Measurements from ENCODE around the gene GSC2.

DNA sequence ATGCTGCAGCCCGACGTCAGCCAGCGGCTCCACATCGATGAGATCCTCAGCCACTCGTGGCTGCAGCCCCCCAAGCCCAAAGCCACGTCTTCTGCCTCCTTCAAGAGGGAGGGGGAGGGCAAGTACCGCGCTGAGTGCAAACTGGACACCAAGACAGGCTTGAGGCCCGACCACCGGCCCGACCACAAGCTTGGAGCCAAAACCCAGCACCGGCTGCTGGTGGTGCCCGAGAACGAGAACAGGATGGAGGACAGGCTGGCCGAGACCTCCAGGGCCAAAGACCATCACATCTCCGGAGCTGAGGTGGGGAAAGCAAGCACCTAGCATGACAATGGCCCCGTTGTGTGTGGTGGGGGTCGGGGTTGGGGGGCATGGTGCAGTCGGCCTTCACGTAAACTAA, 17.9 kb downstream of the GSC2 start:
- TF ChIP-seq POLR2AphosphoS5 (IDR thresholded peaks at IDR 0.05): no peak
- TF ChIP-seq, protein P1, sequence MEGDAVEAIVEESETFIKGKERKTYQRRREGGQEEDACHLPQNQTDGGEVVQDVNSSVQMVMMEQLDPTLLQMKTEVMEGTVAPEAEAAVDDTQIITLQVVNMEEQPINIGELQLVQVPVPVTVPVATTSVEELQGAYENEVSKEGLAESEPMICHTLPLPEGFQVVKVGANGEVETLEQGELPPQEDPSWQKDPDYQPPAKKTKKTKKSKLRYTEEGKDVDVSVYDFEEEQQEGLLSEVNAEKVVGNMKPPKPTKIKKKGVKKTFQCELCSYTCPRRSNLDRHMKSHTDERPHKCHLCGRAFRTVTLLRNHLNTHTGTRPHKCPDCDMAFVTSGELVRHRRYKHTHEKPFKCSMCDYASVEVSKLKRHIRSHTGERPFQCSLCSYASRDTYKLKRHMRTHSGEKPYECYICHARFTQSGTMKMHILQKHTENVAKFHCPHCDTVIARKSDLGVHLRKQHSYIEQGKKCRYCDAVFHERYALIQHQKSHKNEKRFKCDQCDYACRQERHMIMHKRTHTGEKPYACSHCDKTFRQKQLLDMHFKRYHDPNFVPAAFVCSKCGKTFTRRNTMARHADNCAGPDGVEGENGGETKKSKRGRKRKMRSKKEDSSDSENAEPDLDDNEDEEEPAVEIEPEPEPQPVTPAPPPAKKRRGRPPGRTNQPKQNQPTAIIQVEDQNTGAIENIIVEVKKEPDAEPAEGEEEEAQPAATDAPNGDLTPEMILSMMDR (IDR thresholded peaks at IDR 0.05): no peak

Measured in suprapubic skin (tissue), 3 donors.